Adrenal gland (tissue), 5 donors: Measurements from ENCODE around the gene OR9A2.

Experiments
- CTCF ChIP-seq, 6 experiments: fragments of 450-650 bp in 4 of 6; fragments of 200-600 bp in 2 of 6; sonication (generic) in 1 of 6; IDR thresholded peaks; 1 replicate in 5 of 6; 2 replicates in 1 of 6; pipeline versions ENCODE4 v1.5.1 to v1.8.0; 2016 to 2021; ENCODE audit warnings: antibody characterized with exemption in 6 of 6, mild to moderate bottlenecking in 2 of 6, moderate library complexity in 1 of 6
- POLR2A ChIP-seq, 2 donors: fragments of 450-650 bp; IDR thresholded peaks; one replicate each; pipeline ENCODE4 v1.6.1; 2017; ENCODE audit warnings: antibody characterized with exemption in 2 of 2, mild to moderate bottlenecking in 2 of 2, moderate library complexity in 1 of 2
- donor health status: DM: no; HTN: no; CAD: no.

- no peak for TF ChIP-seq POLR2A (IDR thresholded peaks at IDR 0.05)
- no peak for TF ChIP-seq CTCF (IDR thresholded peaks at IDR 0.05)
Observed at GRCh38 chr7:143027032-143027431, at the start of gene OR9A2.
